NCI-H1930 (cell line): Measurements from ENCODE around the gene HSD17B10.
A peak's percentile ranks its signal among the peaks of the same experiment; 100 is the strongest.
"Not testable (repeated sequence)": the region's sequence is repeated elsewhere in the genome, so short reads cannot be mapped to it uniquely, and the experiment has no call there.

Source experiments
- DNase-seq, 2 experiments: peaks; one replicate each; lab custom pipeline; 2025; lab: John Stamatoyannopoulos, UW

HSD17B10 gene

DNA sequence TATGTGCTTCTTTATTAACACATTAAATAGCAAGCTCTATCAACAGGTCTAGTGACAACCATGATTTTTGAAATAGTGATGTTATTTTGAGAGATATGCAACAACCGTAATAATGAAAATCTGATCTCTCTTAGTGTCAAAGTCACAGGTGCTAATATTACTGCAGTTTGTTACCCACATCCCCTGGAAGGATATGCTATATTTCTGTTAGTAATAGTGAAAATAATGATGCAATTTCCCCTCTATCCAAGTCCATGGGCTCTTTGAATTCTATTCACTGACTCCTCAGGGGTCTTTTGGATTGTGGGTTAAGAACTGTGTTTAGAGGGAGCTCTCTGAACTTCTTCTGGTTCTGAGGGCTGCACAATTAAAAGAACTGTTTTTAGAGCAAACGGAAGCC is 3.0 kb upstream of the HSD17B10 start:
- no peak for DNase-seq

- peak; percentile 55 to 59 for DNase-seq
Observed at GRCh38 chrX:53435997-53436396, 1.8 kb upstream of the HSD17B10 start.

DNA sequence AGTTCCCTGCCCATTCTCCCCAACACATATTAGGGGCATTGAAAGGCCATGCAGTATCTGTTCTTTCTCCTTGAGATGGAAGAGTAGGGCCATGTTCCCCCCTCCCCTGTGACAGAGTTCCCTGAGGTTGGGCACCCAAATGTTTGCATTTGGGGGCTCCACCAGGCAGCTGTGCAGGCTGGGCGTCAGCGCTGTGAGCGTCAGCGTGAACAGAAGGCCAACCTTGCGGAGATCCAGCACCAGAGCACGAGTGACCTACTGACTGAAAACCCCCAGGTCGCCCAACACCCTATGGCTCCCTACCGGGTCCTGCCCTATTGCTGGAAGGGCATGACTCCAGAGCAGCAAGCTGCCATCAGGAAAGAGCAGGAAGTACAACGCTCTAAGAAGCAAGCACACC is 3.9 kb downstream of the HSD17B10 start:
- no peak for DNase-seq

GRCh38 chrX:53429755-53430154 is 4.4 kb downstream of the HSD17B10 start:
- DNase-seq = no peak

- DNase-seq = peak in 1 of 2 experiments; percentile 16
Observed at GRCh38 chrX:53422861-53423306, 11.3 kb downstream of the HSD17B10 start, which contains the start of gene RIBC1. RIBC1 (plus strand) TSS chrX:53422873; CDS start chrX:53426277, 3,404 bp downstream.

DNA sequence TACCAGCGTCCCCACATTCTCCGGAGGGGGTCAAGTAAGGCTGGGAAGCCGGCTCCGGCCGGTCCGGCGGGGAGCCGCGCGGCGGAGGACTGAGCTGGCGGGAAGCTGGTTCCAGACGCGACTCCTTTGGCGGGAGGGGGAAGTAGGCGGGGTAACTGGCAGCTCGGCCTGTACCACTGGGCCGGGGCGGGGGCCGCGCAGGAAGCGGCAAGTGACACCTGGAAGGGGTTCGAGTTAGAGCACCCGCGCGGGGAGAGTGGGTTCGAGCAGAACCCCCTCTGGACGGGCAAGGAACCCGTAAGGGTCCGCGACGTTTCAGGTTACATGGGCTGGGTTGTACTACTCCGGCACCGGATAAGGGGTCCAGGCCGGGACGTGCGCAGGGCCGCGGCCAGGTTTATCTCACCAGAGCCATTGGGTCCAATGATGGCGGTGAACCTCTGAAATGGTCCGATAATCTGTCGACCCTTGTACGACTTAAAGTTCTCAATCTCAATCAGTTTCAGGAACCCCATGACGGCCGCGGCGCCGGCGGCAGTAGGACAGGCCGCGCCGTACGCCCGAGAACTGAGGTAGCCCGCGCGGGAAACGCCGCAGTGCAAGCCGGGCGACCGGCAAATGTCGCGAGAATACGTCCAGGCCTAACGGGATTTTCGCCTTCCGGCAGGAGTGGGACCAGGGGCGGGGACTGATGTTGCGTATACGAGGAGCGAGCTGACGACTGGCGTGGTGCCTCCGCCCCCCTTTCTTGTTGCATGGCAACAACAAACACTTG is 11.9 kb downstream of the HSD17B10 start, which contains the start of gene SMC1A:
Gene SMC1A (minus strand): TSS at position 569 of the 775 bp plus-strand sequence. CDS start 54 bp downstream, at position 515.
- peak; percentile 92 to 93 for DNase-seq

GRCh38 chrX:53421772-53422085 is 12.4 kb downstream of the HSD17B10 start:
- peak in 1 of 2 experiments; percentile 55 for DNase-seq

DNA sequence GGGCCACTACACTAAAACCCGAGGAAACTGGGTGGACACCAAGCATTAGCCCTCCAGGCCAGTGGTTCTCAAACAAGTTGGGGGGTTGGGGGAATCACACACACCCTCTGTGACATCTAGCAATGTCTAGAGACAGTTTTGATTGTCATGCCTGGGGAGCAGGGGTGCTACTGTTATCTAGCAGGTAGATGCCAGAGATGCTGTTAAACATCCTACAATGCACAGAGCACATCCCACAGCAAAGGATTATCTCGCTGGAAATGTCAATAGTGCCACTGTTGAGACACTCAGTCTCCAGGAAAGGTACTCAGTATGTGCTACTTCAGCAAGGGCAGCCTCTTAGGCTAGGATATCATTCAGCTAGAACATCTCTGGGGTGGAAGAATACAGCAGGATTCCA is 13.0 kb downstream of the HSD17B10 start:
- no peak for DNase-seq

DNA sequence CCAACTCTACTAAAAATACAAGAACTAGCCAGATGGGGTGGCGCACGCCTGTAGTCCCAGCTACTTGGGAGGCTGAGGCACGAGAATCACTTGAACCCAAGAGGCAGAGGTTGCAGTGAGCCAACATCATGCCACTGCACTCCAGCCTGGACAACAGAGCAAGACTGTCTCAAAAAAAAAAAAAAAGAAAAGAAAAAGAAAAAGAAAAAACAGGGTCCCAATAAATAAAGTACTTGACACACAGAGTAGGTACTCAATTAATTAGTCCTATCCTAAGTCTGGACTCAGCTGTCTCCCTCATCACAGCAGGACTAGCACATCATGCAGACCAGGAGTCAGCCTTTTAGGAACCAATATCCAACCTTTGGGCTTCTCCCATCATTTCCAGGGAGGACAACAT is 13.8 kb downstream of the HSD17B10 start:
- DNase-seq = not testable (repeated sequence)

- DNase-seq = no peak
Observed at GRCh38 chrX:53412446-53412845, 21.7 kb downstream of the HSD17B10 start.

- DNase-seq = no peak
Observed at GRCh38 chrX:53403535-53403934, 30.6 kb downstream of the HSD17B10 start.

GRCh38 chrX:53398216-53398615 is 36.0 kb downstream of the HSD17B10 start:
- no peak for DNase-seq

DNA sequence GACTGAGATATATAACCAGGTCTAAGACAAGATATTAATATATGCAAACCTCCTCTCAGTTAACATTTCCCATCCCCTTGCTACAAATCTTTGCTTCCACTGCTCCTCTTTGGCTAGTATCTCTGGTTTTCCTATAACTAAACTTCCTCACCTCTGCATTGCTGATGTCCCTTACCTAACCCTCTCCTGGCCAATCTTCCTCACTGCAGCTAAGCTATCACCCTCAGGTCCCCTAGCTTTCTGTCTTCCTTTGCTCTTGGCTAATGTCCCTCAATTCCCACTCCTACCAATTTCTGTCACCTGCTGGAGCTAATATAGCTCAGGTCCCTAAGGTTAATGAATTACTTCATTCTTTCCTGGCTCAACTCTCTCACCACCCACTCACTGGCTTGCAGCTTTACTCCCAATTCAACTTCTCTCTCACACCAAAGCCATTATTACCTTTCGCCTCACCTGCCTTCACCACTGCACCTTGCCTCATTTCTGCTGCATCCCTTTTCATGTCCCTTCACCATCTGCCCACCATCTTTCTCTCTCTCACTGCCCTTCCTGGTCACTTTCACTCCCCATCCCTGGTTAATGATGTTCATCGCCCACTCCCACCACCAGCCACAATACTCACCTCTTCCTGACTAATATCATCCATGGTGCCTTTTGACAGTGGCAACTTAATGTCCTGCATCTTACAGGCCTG is 38.4 kb downstream of the HSD17B10 start:
- DNase-seq = no peak

DNA sequence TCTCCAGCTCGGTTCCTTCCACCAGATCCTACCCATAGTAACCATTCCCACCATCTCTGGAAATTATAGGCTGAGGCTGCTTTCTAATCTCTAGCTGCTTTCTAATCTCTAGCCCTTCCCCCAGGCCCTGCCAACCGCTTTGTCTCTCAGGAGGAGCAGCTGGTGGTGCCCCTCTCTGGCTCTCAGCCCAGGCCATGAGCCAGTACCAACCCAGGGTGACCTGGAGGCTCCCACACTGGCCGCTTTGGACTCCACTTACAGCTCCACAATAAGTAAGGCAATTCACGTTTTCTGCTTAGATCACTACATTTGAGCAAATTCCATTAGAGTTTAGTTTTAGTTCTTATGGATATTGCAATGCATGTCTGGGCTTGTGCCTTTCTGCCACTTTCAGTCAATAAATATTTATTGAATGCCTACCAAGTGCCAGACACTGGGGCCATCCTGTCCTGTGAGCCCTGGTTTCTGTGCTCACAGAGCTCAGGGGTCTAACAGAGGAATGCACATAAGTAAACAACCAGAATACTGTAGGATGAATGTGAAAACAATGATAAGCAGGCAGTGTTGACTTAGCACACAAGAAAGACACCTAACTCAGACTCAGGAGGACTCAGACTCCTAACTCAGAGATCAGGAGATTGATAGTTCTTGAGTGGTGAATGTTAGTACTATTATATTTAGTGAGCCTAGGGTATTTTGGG is 50.6 kb downstream of the HSD17B10 start:
- DNase-seq = no peak
